Neutrophil (primary cell): ENCODE results near the gene SCN8A.

Source experiments
- H3K27ac ChIP-seq: fragments of 200-600 bp; sonication (generic); 2 replicates; pipeline ENCODE4 v1.5.1; 2016; ENCODE audit warnings: mild to moderate bottlenecking, moderate library complexity
- H3K27me3 ChIP-seq: fragments of 200-600 bp; sonication (generic); 2 replicates; pipeline ENCODE4 v1.6.0; 2016; ENCODE audit warnings: mild to moderate bottlenecking
- H3K36me3 ChIP-seq: fragments of 200-600 bp; sonication (generic); 2 replicates; pipeline ENCODE4 v1.5.1; 2017
- H3K4me1 ChIP-seq, 2 experiments: fragments of 200-600 bp in 1 of 2; sonication (generic) in 1 of 2; 1 replicate in 1 of 2; 2 replicates in 1 of 2; pipeline versions ENCODE4 v1.5.1 to v1.6.1; 2013 to 2016; ENCODE audit warnings: low read depth in 1 of 2, low read length in 1 of 2, mild to moderate bottlenecking in 1 of 2, moderate library complexity in 1 of 2; ENCODE audit not compliant: control insufficient read depth in 1 of 2, insufficient read depth in 1 of 2
- H3K4me3 ChIP-seq, 2 experiments: fragments of 200-600 bp in 1 of 2; sonication (generic) in 1 of 2; 1 replicate in 1 of 2; 2 replicates in 1 of 2; pipeline ENCODE4 v1.5.1; 2013 to 2016; ENCODE audit warnings: low read depth in 1 of 2, low read length in 1 of 2, mild to moderate bottlenecking in 1 of 2, moderate library complexity in 1 of 2
- H3K9me3 ChIP-seq: fragments of 200-600 bp; sonication (generic); 2 replicates; pipeline ENCODE4 v1.5.1; 2016
- CTCF ChIP-seq: fragments of 200-600 bp; sonication (generic); IDR thresholded peaks from 2 replicates; pipeline ENCODE4 v1.5.1; 2016; ENCODE audit warnings: antibody characterized with exemption

SCN8A gene

DNA sequence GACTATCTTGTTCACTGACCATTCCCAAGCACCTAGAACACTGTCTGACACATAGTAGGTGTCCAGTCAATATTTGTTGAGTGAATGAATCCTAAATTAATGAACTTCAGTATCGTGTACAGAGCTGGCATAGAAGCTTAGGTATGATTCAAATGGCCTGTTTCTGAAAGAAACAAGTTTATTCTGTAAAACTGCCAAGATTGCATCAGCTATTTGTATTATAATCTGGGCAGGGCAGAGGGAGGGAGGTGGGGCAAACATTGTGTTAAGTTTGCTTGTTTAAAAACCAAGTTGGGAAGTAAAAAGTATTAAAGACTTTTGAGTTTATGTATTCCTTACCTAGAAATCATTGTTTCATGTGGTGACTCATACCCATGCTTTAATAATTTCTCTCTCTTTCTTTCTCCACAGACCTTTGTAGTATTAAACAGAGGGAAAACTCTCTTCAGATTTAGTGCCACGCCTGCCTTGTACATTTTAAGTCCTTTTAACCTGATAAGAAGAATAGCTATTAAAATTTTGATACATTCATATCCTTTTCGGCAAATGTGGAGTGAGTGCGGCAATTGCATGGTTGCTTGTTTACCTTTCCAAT lies 92.8 kb downstream of the SCN8A start:
- Histone ChIP-seq H3K36me3 (no peaks in the 10 kb centered on the region), H3K27ac (no peak overlapping the region), H3K4me3 (no peak overlapping the region), H3K4me1 (peaks cover 42 to 49% of the 10 kb centered on the region in 2 experiments), H3K27me3 (no peaks in the 10 kb centered on the region), H3K9me3 (no peaks in the 10 kb centered on the region)
- TF ChIP-seq CTCF = no peak

- H3K9me3 ChIP-seq = no peaks in the 10 kb centered on the region
- H3K4me3 ChIP-seq = no peak overlapping the region
- H3K36me3 ChIP-seq = no peaks in the 10 kb centered on the region
- H3K4me1 ChIP-seq = peaks cover 49 to 54% of the 10 kb centered on the region in 2 experiments
- H3K27ac ChIP-seq = peak overlapping the region; percentile 69
- no peaks in the 10 kb centered on the region for H3K27me3 ChIP-seq
- TF ChIP-seq CTCF = no peak
These were observed 95.7 kb downstream of the SCN8A start for GRCh38 chr12:51686727-51687126.

DNA sequence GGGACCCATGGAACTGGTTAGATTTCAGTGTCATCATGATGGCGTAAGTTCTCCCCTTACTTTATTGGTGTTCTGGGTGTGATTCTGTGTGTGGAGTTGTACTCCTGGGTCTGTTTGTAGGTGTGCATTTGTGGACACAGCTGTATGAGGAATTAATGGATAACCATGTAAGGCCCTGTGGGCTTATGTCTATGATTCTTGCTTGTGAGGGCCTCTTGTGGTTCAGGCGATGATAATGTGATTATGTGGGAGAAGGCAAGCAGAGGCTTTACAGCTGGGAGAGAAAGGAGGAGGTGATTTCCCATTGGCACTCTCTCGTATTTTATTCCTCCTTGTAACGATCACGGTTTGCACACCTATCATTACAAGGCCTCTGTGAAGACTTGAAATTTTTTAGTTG lies 96.1 kb downstream of the SCN8A start:
- Histone ChIP-seq H3K27ac (peak overlapping the region; percentile 69), H3K4me1 (peaks cover 53 to 58% of the 10 kb centered on the region in 2 experiments), H3K4me3 (no peak overlapping the region), H3K27me3 (no peaks in the 10 kb centered on the region), H3K36me3 (no peaks in the 10 kb centered on the region), H3K9me3 (no peaks in the 10 kb centered on the region)
- no peak for TF ChIP-seq CTCF

- peak overlapping the region; percentile 69 for H3K27ac ChIP-seq
- H3K4me1 ChIP-seq = peaks cover 55 to 63% of the 10 kb centered on the region in 2 experiments
- no peaks in the 10 kb centered on the region for H3K27me3 ChIP-seq
- no peaks in the 10 kb centered on the region for H3K9me3 ChIP-seq
- no peaks in the 10 kb centered on the region for H3K36me3 ChIP-seq
- no peak overlapping the region for H3K4me3 ChIP-seq
- TF ChIP-seq CTCF = no peak
These were observed 96.6 kb downstream of the SCN8A start for GRCh38 chr12:51687614-51688013.

GRCh38 chr12:51689983-51690382 lies 99.0 kb downstream of the SCN8A start:
- H3K27me3 ChIP-seq = no peaks in the 10 kb centered on the region
- H3K27ac ChIP-seq = no peak overlapping the region
- TF ChIP-seq CTCF = no peak
- H3K36me3 ChIP-seq = peaks cover 4% of the 10 kb centered on the region
- no peak overlapping the region for H3K4me3 ChIP-seq
- H3K4me1 ChIP-seq = peaks cover 49 to 50% of the 10 kb centered on the region in 2 experiments
- no peaks in the 10 kb centered on the region for H3K9me3 ChIP-seq

DNA sequence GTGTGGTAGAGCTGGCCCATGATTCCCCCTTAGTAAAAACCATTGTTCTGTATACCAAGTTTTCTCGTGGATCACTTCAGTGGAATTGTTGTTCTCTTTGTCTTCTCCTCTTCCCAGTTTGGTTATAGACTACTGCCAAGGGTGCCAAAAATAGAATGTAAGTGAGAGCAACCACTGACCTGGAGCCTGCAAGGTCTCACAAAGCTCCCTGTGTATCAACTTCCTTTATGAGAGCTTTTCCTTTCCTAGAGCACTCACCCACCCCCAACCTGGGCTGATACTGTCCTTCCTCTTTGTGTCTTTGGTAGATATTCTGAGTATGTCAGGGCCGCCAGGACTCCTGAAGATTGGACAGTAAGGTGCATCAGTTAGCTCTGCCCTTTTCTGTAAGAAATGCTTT lies 101.0 kb downstream of the SCN8A start:
- Histone ChIP-seq H3K36me3 (peaks cover 4% of the 10 kb centered on the region), H3K27me3 (no peaks in the 10 kb centered on the region), H3K9me3 (no peaks in the 10 kb centered on the region), H3K27ac (peak overlapping the region; percentile 61), H3K4me3 (no peak overlapping the region), H3K4me1 (peaks cover 29 to 30% of the 10 kb centered on the region in 2 experiments)
- no peak for TF ChIP-seq CTCF
